Suprapubic skin (tissue), 4 donors: ENCODE data around the gene MAST4.

Source experiments
- EP300 ChIP-seq: sonication (generic); formaldehyde crosslinking; IDR thresholded peaks from one replicate; pipeline ENCODE4 v1.6.1; 2017; ENCODE audit warnings: antibody characterized with exemption
- POLR2A ChIP-seq, 2 donors: fragments of 450-650 bp; IDR thresholded peaks; one replicate each; pipeline ENCODE4 v1.6.1; 2017; ENCODE audit warnings: antibody characterized with exemption in 2 of 2, mild to moderate bottlenecking in 2 of 2, moderate library complexity in 2 of 2
- POLR2AphosphoS5 ChIP-seq, 3 donors: sonication (generic); formaldehyde crosslinking; IDR thresholded peaks; one replicate each; pipeline ENCODE4 v1.6.1; 2017; ENCODE audit warnings: antibody characterized with exemption in 3 of 3
- TF ChIP-seq, protein P1 (sequence below), 2 donors: fragments of 200-600 bp in 1 of 2; fragments of 450-650 bp in 1 of 2; sonication (generic) in 1 of 2; IDR thresholded peaks; one replicate each; pipeline ENCODE4 v1.5.1; 2016 to 2019; ENCODE audit warnings: antibody characterized with exemption in 2 of 2, mild to moderate bottlenecking in 1 of 2, moderate library complexity in 1 of 2

- TF ChIP-seq, protein P1, sequence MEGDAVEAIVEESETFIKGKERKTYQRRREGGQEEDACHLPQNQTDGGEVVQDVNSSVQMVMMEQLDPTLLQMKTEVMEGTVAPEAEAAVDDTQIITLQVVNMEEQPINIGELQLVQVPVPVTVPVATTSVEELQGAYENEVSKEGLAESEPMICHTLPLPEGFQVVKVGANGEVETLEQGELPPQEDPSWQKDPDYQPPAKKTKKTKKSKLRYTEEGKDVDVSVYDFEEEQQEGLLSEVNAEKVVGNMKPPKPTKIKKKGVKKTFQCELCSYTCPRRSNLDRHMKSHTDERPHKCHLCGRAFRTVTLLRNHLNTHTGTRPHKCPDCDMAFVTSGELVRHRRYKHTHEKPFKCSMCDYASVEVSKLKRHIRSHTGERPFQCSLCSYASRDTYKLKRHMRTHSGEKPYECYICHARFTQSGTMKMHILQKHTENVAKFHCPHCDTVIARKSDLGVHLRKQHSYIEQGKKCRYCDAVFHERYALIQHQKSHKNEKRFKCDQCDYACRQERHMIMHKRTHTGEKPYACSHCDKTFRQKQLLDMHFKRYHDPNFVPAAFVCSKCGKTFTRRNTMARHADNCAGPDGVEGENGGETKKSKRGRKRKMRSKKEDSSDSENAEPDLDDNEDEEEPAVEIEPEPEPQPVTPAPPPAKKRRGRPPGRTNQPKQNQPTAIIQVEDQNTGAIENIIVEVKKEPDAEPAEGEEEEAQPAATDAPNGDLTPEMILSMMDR (IDR thresholded peaks at IDR 0.05), result no peak
- TF ChIP-seq POLR2AphosphoS5 (IDR thresholded peaks at IDR 0.05) (no peak), POLR2A (IDR thresholded peaks at IDR 0.05) (no peak), EP300 (no peak)
Observed at GRCh38 chr5:67014957-67015400, 418.8 kb downstream of the MAST4 start.
